HG03135 (cell line): ENCODE results near the gene TRMT2A.

Experiments
- ATAC-seq: cut with Tn5 transposase; IDR thresholded peaks from one replicate; pipeline ENCODE4 v1.9.1; 2021; ENCODE audit warnings: mild to moderate bottlenecking, moderate library complexity; ENCODE audit not compliant: unreplicated experiment

Gene TRMT2A

DNA sequence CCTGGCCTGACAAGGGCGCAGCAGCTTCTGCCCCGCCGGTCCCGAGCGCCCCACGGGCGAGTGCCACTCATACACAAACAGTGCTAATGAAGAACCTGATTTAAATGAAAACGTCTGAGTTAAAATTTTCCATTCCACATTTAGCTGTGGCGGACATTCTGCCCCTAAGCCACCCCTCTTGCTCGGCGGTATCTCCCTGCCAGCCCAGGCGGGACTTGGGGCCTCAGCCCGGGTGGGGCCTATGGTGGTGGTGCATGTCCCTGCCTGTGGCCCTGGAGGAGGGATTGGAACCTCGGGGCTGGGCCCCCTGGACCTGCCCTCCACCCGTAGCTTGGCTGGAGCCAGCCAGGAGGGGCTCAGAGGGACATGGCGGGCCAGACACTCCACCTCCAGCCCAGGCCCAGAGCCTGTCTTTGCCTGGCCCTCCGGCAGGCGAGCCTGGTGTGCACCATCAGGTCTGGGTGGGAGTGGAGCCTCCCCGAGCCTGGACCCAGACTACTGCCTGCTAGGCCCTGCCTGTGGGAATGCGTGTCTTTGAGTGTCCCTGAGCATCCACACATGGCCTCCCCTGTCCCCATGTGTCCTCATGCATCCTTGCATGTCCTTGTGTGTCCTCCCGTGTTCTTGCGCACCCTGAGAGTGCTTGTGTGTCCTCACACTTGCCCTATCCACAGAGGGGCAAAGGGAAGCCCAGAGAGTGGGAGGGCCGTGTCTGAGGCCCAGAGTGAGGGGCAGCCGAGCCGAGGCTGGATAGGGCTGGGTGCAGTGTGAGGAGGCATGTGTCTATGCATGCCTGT lies 19.0 kb upstream of the TRMT2A start:
- ATAC-seq: no peak

DNA sequence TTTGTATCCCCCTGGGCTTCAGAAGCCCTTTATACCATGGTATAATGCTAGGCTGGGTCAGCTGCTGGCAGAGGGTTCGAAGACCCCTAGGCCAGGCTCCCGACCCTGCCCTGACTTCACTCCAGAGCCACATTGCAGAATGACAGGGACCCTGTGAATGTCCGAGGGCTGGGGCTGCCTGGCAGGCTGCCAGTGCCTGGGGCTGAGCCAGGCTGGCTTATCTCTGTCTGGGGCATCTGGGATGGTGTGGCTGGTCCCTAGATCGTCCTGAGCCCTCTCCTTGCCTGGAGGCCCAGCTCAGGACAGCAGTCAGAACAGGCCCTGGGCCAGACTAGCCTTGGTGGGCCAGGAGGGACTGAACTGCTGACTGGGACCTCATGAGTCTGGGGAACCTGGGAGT lies 18.2 kb upstream of the TRMT2A start:
- ATAC-seq: no peak

DNA sequence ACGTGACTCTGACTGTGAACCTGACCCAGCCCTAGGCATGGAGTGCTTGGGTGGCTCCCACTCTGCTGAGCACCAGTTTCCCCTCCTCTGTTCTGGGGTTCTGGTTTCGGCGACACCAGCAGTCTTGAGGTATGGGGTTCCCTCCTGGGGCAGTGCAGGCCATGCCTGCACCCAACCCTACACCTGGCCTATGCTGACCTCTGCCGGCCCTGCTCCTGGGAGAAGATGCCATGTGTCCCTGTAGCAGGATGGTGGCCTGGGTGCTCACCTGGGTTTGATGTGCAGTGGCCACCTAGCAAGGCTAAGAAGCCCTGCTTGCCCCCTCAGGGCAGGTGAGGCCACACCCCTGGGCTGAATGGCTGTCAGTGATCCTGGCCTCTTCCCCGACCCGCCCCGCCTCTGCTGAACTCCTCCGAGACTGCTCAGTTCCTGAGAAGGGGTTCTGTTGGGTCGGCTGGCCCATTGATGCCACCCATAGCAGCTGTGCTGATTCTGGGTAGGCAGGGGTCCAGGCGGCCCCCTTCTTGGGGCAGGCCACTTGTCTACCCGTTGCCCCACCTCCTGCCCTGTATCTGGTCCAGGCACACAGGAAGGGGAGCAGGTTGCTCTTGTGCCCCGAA lies 17.0 kb upstream of the TRMT2A start:
- no peak for ATAC-seq

DNA sequence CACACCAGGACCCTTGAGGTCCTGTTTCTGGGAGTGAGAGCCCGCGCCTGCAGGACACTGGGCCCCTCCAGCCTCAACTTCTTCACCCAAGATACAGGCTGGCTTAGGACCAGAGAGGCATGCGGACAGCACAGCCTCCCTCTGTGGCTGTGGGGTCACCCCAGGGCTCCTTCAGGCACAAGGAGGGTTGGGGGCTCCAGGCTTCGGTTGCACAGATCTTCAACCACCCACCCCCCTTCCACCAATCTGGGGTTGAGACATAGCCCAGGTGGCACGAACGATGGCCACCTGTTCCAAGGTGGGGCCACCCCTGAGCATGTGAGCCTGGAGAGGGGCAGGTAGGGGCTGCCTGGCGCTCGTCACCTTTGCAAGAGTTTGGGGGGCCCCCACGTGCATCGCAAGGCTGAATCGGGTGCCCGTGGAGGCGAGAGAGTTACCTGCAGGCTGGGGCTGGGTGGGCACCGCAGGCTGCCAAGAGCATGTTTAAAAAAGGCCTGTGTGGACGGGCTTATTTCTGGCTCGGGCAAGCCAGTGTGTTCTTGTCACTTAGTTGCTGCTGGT lies 15.7 kb upstream of the TRMT2A start:
- ATAC-seq: no peak

DNA sequence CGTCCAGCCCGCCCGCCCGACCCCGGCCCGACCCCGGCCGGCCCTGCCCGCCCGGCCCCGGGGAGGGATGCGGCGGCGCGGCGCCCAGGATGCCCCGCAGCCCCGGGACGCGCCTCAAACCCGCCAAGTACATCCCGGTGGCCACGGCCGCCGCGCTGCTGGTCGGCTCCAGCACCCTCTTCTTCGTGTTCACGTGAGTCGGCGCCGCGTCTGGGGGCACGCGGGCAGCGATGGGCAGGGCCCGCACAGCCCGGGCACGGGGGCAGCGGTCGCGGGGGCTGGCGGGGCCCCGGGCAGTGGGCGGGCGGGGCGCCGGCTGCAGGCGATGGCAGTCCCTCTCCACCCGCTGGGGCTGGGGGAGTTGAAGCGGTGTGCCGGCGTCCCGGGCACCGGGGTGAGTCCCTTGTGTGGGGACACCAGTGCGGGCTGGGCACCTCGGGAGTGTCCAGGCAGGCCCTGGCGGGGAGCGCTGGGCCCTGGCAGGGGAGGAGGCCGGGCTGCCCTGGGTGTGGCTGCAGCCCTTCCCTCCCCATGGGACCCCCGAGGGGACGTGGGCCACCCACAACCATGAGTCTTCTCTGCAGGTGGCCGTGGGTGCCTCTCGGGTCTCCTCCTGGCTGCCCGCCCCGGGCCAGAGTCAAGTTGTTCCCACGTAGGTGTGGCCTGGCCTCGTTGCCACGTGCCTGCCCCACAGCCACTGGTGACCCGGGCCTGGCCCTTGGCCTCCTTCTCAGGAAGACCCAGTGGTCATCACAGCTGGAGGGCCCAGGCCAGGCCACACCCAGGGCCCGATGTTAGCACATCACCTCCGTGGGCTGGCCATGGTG lies 15.0 kb upstream of the TRMT2A start:
- no peak for ATAC-seq

DNA sequence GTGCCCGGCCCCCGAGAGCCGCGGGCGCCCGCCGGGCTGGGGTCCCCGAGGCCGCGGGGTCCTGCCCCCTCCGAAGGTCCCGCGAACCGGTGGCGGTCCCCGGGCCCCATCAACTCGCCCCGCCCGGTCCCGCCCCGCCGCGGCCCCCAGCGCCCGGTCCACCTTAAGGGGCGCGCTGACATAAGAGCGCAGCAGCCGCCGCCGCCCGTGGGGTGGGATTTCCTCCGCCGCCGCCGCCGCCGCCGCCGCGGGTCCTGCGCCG lies 14.5 kb upstream of the TRMT2A start, which contains the start of gene ZDHHC8:
ZDHHC8 (plus strand) TSS at position 208 of the 262 bp plus-strand sequence. CDS start 144 bp downstream, outside the sequence.
- peak; percentile 39 for ATAC-seq

DNA sequence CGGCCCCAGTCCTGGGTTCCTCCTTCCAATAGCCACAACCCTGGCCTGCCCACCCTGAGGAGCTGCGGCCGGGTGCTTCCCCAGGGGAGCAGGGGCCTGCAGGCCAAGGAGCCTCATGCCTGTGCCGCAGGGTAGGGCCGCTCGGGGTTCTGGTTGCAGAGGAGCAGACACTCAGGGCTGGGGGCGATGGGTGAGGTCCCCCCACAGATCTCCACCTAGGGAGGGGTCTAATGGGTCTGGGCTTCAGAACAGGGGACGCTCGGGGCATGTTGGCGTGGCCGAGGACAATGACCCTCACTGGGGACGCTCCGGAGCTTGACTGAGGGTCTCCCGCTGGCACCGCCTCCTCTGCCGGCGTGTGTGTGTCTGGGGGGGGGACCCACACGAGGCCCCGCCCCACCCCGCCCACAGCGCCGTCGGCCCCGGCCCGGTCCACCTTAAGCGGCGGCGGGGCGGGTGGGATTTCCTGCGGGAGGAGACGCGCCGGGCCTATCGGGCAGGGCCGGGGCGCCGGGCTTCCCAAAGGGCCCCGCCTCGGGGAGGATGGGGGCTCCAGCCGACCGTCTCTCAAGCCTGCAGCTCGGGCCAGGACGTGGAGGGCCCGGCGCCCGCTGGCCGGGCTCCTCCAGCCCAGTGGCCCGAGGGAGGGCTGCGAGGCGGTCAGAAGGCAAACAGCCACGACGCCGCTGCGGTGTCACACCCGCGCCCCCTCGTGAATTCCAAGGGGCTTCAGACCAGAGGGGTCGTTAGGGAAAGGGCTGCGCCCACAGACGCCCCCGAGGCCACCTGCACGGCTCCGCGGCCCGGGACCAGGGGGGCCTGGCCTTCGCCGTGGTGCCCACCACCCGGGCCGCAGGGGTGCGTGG lies 13.9 kb upstream of the TRMT2A start:
- peak; percentile 49 for ATAC-seq

DNA sequence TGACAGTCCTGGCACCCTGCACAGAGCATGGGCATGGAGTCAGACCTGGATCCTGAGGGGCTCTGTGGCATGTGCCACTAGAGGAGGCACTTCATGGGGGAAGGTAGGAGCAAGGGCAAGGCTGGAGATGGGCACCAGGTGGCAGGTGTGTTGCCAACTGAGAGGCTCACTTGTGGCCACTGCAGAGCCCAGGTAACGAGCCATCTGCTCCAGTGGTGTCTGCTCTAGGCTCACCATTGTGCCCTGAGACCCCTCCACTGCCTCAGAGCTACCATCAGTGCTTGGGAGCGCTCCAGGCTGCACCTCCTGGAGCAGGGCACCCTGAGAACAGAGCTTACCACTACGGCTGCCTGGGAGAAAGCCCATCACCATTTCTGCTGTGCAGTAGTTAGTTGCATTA lies 13.3 kb upstream of the TRMT2A start:
- no peak for ATAC-seq

DNA sequence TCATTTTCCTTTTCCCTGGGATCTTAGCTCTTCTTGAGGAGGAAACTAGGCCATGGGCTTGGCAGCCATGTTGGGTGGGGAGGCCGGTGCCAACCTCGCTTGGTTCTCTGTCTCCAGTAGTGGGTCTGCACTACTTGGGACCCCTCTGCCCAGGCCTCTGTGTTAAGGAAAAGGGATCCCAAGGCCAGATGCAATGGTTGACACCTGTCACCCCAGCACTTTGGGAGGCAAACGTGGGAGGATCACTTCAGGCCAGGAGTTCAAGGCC lies 12.7 kb upstream of the TRMT2A start:
- ATAC-seq: no peak

DNA sequence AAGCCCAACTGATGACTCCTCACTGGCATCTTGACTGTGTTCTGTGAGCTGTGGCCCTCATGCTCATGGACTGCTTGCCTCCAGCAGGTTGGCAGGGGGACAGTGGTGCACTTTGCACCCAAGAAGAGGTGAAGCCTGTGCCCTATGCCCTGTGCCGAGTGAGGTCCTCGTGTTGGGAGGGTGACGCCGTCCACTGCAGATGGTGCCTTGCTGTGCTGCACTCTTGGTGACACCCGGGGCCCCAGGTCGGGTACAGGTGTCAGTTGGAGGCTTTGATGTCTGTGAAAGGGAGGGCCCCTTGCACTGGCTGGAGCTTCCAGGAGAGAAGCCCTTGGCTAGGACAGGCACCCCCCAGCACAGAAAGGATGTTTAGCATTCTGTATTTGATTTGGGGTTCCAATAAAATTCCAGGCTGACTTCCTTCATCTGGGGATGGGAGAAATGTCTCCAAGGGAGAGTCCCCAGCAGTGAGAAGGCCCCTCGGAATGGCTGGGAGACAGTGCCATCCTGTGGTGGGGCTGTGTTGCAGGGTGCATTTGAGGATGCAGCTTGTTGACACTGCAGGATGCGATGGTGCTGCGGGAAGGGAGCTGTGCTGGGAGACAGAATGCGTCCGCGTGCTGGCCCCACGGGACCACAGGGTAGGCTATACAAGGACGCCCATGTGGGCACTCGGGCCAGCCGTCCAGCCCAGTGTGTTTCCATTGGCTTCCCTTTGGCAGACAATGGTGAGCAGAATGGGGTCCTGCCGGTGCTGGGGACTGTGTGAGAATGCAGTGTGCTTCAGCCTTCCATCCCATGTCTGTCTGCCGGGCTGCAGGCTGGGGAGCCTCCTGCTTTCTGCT lies 12.1 kb upstream of the TRMT2A start:
- no peak for ATAC-seq

DNA sequence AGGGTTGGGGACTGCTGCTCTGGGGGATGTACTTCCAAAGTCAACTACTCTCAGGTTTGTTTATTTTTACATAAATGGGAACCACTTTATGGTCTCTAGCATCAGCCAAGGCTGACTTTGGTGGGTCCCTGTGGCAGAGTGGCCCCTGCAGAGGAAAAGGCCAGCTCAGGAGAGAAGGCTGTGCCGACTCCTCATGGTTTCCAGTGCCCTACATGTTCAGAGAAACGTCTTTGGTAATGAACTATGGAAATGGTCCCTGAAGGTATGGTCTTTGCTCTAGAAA lies 11.5 kb upstream of the TRMT2A start:
- no peak for ATAC-seq

DNA sequence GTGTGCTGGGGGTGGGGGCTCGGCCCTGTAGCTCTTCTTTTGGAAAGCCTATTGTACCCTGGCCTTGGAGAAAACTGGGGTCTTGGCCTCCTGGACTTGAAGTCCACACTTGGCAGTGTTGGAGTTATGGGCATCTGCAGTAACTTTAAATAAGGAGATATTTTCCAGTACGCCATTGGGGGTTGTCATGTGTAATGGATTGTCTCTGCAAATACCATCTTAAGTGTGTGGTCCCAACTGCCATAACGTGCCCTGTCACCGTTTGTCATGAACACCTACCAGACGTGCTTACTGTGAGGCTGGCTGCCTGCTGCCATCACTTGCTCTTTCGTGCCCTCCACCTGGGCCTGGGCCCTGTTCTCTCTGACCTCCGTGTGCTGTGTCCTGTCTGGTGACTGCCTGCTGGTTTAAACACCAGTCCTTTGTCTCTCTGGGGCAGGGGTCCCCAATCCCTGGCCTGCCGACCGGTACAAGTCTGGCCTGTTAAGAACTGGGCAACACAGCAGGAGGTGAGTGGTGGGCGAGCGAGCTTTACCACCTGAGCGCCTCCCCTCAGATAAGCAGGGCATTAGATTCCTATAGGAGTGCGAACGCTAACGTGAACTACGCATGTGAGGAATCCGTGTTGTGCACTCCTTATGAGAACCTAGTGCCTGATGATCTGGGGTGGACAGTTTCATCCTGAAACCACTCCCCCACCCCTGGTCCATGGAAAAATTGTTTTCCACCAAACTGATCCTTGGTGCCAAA lies 11.0 kb upstream of the TRMT2A start:
- ATAC-seq: no peak

DNA sequence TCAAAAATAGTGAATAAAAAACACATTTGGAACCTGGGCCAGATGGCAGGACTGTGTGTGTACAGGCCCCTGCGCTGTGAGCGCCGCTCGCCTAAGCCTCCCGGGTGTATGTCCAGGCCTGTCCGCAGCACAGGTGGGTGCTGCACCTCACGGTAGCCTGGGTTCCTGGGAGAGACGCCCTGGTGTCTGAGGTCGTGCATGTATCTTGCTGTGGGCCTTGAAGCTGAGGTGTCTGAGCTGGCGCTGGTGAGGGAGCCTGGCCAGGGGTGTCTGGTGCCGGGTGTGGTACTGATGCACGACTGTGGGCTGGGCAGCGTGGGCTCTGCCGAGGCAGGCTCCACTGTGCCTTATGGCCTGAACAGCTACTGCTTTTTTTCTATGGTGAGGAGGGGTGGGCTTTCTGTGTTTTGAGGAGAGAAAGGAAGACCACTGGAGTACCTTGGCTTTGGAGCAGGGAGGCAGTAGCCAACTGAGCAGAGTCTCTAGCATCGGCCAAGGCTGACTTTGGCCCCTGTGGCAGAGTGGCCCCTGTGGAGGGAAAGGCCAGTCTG lies 10.4 kb upstream of the TRMT2A start:
- no peak for ATAC-seq

DNA sequence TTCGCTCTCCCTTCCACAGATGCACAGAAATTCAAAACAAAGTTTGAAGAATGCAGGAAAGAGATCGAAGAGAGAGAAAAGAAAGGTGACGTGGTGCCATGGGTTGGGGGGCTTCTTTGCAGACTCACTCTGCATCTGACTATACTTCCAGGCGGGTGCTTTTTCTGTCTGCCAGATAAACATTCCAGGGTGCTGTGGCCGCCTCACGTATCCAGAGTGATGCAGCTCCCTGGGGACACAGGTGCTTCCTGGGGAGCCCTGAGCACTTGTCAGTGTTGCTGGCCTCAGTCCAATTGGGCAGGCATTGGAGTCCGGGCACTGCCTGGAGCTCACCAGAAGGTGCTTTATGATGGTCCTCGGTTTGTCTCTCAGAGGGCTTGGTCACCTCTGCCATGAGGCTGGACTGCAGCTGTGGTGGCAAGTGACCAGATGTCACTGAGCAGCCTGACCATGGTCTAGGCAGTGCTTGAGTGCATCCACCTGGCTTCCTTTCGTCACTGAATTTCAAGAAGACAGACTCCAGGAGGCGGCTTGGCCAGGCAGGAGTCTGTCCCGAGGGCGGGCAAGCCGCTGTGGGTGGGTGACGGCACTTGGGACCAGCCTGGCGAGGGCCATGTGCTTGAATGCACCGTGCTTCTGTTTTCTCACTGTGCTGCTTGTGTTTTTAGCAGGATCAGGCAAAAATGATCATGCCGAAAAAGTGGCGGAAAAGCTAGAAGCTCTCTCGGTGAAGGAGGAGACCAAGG lies 9.4 kb upstream of the TRMT2A start:
- ATAC-seq: no peak

DNA sequence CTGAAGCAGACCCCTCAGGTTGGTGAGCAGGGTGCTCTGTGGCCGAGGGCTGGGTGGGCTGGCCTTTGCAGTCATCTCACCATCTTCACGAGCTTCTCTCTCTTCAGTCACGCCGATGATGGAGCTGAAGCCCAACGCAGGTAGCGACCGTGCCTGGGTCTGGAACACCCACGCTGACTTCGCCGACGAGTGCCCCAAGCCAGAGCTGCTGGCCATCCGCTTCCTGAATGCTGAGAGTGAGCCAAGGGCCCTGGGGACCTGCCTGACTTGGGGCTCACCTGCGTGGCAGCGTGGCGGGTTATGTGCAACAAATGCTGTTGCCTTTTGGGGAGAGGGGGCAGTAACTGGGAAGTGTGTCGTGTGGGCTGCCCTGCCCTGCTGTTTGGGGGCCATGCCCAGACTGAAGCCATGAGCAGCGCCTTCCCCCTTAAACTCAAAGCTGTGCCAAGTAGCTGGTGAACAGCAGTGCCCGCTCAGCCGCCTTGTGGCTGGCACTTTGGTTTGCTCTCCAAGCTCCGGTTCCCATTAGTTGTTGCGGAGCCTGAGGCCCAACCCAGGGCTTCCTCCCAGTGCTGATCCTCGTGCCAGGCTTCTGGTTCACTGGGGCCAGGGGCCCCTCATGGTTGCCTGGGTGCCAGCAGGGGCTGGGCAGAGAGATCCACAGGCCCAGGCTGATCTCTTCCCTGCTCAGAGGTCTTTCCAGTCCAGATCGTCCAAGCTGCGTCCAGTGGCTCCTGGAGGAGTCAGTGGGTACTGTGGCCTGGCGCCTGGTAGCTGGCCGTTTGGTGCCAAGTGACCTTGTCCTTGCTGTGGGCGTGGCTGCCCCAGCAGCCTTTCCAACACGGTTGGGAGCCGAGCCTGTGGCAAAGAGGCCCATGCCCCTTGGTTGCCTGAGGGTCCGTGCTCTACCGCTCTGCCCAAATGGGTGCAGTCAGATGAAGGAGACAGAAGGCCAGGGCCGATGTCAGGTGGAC lies 8.5 kb upstream of the TRMT2A start:
- no peak for ATAC-seq

DNA sequence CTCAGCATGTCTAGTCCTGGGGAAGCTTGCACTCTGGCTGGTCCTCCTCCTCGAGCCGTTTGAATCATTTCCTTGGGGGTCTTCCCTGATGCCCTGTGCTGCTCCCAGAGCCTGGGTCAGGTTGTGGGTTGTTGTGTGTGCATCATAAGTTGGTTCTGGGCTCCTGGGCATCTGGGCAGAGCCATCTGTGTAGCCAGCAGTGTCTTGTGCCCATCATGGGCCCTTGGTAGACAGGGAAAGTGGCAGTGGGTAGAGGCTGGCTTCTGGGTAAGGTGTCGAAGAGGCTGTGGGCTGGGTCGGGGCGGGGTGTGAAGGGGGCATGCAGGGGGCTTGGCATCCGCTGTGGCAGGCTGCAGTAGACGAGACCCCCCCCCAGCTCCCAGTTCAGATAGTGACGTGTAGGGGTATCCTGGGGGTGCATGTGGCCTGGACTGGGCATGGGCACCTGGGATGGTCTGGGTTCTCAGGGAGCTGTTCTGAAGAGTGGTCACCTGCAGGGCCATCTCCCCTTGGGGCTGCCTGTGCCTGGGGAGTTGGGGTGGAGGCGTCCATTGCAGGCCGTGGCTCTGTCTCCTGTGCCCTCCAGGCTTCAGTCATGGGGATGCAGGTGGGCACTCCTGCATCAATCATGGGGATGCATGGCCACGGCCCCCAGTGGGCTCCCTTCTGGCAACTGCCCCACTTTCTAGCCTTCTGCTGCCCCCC lies 7.2 kb upstream of the TRMT2A start:
- no peak for ATAC-seq
